Measurements from ENCODE around the gene ZNF445. TPM values are rescaled to one million over a fixed set of nuclear protein-coding genes. Genes with fewer than 3 reads are reported as not detected.
A peak's percentile ranks its signal among the peaks of the same experiment; 100 is the strongest.

Gene ZNF445
- total and polyA plus RNA-seq, 9 of the 15 experiments (the other 6 are each of a cell fraction or from before 2014, with no cell fraction given): 1.2 to 26.9 (median 10.6) TPM

DNA sequence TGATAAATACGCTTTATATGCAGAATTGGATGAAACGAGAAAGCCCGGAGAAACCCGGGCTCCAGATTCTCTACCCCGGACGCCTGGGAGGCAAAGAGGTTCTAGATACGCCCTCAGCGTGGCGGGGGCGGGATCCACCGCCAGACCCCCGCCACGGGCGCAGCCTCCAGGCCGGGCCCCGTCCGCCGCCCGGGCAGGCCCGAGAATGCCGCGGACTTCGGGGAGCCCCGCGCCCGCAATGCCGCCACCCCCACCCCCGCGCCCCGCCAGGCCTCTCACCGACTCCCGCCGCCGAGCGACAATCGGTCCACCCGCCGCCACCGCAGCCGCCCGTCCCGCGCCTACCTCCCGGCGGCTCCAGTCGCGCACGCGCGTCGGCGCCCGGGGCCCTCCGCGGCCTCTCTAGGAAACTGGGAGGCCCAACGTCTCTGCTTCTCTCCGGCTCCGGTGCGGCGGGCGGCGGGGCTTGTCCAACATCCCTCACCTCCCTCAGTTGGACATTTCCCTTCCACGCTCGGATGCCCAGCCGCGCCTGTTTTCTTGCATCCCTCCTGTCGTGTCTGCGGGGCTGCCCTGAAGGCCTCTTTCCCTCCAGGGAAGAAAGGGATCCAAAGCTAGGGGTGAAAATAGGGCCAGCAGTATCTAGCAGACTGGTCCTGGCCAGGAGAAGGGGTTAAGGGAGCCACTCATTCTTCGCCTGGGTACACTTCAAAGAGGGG, at the start of gene ZNF445 (continued):
- TF ChIP-seq THAP12 (CRISPR knock-in tag; IDR thresholded peaks at IDR 0.05) (peak; percentile 100), NRF1 (conservative IDR thresholded peaks at IDR 0.05 in 1 of 2, IDR thresholded peaks at IDR 0.05 in 1 of 2) (peak; percentile 93), CBX1 (IDR thresholded peaks at IDR 0.05; ENCODE audit: low read depth) (peak; percentile 92), SRF (CRISPR knock-in tag; IDR thresholded peaks at IDR 0.05) (no peak), MYBL2 (IDR thresholded peaks at IDR 0.05; ENCODE audit: low read depth) (no peak), MYBL2 (CRISPR knock-in tag; IDR thresholded peaks at IDR 0.05; ENCODE audit: borderline replicate concordance) (no peak), SNRNP70 (optimal IDR thresholded peaks at IDR 0.05; ENCODE audit: low read depth, low read length) (no peak), ZNF316 (IDR thresholded peaks at IDR 0.05) (0 out of 2 replicates have a peak, but pooled peaks have one; percentile 7), RUNX1 (IDR thresholded peaks at IDR 0.05; ENCODE audit: low read depth) (no peak), DLX4 (CRISPR knock-in tag; IDR thresholded peaks at IDR 0.05) (no peak), ZNF445 (CRISPR knock-in tag; IDR thresholded peaks at IDR 0.05; ENCODE audit: low read depth) (no peak), SP1 (CRISPR knock-in tag; IDR thresholded peaks at IDR 0.05) (peak; percentile 51; the same call in 1 of the 2 replicates), ZNF282 (CRISPR knock-in tag; IDR thresholded peaks at IDR 0.05) (no peak), FOS (IDR thresholded peaks at IDR 0.05; ENCODE audit: extremely low read depth, insufficient read length) (no peak), PHB (CRISPR knock-in tag; IDR thresholded peaks at IDR 0.05) (no peak), MNT (conservative IDR thresholded peaks at IDR 0.05) (peak in 1 of 2 experiments; percentile 43; a peak in 1 of 4 replicates), ATF7 (IDR thresholded peaks at IDR 0.05) (peak; percentile 44; the same call in 1 of the 2 replicates), ZKSCAN1 (IDR thresholded peaks at IDR 0.05; ENCODE audit: low read depth, low read length) (no peak), BHLHE40 (IDR thresholded peaks at IDR 0.05; ENCODE audit: low read length) (peak; percentile 22; the same call in 1 of the 2 replicates), RB1 (IDR thresholded peaks at IDR 0.05; ENCODE audit: low read depth) (peak; percentile 82), GTF2A2 (tag; IDR thresholded peaks at IDR 0.05) (no peak), PYGO2 (tag; IDR thresholded peaks at IDR 0.05) (no peak), PHF8 (IDR thresholded peaks at IDR 0.05; ENCODE audit: borderline replicate concordance, low read length) (peak; percentile 68; the same call in 1 of the 2 replicates), ZNF778 (CRISPR knock-in tag; IDR thresholded peaks at IDR 0.05) (no peak), EP300 (IDR thresholded peaks at IDR 0.05; ENCODE audit: low read length) (peak; percentile 11; the same call in 1 of the 2 replicates)
- TF ChIP-seq, protein P1, sequence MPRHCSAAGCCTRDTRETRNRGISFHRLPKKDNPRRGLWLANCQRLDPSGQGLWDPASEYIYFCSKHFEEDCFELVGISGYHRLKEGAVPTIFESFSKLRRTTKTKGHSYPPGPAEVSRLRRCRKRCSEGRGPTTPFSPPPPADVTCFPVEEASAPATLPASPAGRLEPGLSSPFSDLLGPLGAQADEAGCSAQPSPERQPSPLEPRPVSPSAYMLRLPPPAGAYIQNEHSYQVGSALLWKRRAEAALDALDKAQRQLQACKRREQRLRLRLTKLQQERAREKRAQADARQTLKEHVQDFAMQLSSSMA (CRISPR knock-in tag; IDR thresholded peaks at IDR 0.05): 0 out of 2 replicates have a peak, but pooled peaks have one; percentile 32

All from K562 (cell line).